Stimulated activated CD8-positive, alpha-beta memory T cell treated with anti-CD3 and anti-CD28 coated beads, Interleukin-15, amount 100 ng/mL, for 24 hours (primary cell): ENCODE measurements around the gene NHLRC1.

Experiments used
- DNase-seq: peaks from one replicate; pipeline ENCODE4 v3.0.0-alpha.2; 2020; ENCODE audit warnings: low read depth

NHLRC1 gene

DNA sequence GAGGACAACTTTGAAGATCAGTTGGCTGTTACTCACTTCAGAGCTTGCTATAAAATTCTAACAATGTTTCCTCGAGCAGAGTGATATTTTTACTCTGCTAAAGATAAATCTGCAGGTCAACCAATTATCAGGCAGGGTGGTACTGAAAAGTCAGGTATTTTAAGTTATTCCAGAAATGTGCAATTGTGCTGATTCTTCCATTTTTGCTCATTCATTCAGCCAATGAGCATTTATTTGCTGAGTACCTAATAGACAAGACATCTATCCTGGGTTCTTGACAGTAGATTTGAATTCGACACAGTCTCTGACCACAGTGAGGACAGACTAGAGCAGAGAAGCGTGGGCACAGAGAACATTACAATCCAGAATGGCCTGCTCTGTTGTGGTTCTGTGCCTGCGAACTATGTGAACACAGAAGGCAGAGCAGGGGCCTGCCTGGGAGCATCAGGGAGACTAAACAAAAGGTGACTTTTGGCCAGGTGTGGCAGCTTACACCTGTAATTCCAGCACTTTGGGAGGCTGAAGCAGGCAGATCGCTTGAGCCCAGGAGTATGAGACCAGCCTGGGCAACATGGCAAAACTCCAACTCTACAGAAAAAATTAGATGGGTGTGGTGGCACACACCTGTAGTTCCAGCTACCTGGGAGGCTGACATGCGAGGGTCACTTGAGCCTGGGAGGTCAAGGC lies 17.6 kb upstream of the NHLRC1 start:
- DNase-seq: no peak

DNA sequence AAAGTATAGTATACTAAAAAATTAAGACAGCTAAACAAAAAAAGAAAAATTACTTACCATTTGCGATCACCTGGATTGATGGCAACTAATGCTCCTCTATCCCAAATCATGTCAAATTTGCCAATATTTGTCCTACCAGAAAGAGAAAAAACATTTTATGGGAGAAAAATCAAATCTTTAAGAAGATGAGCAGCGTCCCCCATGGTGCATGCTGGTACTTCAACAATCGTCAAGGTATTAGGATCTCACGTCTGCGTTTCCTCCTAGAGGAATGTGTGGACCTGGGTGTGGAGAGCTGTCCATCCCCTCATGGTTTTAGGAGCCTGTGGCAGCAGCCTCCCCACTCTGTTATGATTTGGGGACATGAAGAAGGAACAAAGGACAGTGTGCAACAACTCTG lies 16.4 kb upstream of the NHLRC1 start:
- DNase-seq: no peak

DNA sequence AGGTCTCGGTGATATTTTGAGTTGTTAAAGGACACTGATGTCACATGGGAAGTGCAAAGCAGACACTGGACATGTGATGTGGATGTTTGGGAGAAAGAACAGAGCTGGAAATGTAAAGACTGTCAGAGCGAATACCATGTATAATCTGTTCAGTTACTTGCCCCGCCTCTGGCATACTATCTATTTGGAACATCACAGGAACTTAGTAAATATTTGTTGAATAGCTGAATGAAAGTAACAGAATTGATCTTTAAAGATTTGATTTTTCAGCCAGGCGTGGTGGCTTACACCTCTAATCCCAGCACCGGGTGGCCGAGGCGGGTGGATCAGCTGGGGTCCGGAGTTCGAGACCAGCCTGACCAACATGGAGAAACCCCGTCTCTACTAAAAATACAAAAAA lies 13.8 kb upstream of the NHLRC1 start:
- no peak for DNase-seq

DNA sequence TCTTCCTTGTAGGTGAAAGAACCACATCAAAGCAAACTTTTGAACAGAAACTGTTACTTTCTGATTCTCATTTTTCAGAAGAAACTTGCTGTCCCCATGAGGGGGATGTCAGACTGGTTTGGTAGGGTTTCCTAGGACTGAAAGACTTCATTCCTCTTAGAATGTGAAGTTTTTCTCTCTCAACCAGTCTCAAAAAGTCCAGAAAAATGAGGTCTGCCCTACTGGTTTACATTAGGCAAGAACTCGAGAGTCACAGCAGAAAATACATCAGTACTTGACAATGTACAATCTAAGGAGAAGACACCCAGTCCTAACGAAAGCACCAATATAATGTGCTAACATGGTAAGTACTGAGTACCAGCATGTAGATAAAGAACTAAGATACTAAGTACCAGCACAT lies 12.7 kb upstream of the NHLRC1 start:
- DNase-seq: no peak

DNA sequence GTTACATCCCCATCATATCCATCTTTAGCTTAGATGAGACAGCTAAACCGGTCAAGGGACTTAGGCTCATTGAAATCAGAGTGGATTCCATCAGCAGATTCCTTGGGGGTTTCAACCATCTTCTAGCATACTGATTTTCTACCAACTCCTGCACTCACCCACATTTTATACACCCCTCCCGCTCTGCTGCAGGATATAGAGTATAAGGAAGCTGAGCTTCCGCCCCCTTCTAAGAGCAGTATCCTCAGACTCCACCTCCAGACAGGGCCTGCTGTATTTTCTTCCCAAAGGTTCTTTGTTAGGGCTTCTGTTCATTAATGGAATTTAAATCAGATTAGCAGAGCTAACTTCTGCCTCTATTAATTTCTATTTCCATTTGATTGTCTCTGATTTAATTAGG lies 9.9 kb upstream of the NHLRC1 start:
- no peak for DNase-seq

DNA sequence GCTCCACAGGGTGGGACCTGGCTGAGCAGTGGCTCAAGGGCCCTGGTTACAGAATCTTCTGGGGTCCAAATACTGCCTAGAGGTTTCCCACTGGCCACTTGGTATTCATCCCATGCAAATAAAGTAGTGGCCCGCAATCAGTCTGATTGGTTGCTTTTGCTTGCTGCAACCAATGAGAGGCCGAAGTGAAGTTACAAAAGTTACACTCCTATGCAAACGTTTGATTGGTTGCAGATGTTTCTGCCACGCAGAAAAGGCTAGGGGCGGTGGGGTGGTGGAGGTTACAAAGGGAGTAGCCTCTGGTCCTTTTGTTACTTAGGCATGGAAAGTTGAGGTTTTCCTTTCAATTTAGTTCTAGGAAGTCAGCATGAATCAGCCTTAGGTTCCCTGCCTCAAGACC lies 3.6 kb upstream of the NHLRC1 start:
- DNase-seq: no peak

DNA sequence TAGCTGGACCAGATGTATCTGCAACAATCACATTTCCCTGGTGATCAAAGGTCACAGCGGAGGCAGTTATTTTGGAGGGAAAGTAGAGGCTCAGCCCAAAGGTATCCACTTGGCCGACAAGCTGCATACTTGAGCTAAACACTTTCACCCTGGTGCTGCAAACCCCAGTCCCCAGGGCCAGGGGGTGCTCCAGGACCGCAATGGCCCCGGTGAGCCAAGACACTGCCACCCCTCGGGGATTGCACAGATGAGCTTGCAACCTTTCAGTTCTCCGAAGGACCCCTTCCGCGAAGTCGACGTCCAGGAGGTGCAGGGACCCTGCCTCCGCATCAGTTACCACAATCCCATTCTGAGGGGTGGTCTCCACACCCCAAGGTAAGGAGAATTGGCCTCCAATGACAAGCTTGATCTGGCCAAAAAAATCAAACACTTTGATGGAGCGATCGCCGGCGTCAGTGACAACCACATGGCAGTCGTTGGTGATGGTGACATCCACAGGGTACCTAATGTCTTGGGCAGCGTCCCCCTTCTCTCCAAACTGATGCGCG lies 823 bp downstream of the NHLRC1 start:
- no peak for DNase-seq

DNA sequence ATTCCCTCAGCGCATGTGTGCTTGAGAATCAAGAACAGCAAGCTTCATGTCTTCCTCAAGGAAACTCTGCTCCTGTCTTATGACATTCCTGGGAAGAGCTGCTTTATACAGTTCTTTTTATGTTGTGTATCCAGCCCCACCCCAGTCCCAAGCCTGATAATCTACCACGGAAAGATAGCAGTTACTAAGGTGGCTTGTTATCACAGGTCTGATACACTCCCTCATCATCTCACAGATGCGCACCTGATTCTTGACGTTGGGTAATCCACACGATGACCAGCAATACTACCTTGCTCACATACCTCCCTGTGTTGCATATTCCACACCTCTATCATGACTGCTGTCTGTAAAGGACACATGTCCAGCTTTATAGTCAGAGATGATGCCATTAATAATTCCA lies 3.2 kb downstream of the NHLRC1 start:
- no peak for DNase-seq

DNA sequence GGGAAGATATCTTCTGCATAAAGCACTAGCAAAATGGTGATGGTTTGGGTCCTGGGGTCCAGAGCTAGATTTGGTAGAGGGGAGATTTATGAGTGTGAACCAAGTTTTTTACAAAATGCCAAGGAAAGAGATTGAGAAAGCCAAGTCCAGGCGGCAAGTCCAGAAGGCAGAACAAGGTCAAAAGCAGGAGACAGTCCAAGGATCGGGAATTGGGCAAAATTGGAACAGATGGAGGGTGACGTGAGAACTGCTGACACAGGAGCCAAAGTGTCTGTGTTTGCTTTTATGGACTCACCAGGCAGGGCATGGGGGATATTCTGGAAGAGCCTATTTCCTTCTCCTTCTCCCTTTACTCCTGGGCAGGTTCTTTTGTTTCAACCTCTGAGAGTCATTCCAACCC lies 4.1 kb downstream of the NHLRC1 start:
- no peak for DNase-seq

DNA sequence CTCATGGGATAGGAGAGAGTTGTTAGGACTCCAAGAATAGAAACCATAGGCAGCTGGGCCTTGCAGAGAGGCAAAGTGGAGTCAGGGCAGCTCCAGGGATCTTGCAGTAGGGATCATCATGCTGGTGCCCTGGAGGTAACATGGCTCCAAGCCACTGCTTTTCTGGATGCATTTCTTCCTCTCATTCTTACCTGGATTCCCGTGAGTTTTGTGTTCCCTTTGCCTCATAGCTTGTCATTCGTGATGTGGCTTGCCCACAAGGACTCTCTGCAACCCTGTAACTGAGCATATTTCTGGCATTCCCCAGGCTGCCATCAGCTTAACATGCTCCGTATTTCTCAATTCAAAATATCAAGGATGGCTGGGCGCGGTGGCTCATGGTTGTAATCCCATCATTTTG lies 5.3 kb downstream of the NHLRC1 start:
- DNase-seq: no peak

DNA sequence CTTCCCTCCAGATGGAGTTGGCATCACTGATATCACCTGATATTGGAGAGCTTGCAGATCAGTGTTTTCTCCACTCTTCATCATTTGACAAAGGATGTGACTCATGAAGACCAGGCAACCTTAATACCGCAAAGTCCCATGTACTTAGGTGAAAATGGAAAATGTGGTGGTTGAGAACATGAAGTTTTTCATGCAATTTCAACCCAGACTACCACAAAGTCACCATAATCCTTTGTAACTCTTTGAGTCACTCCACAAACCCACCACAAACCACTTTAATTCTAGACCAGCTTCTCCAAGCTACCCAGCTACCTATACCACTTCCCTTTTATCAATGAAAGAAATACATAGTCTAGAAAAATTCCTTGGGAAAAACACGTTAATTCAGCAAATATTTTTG lies 7.1 kb downstream of the NHLRC1 start:
- DNase-seq: no peak

DNA sequence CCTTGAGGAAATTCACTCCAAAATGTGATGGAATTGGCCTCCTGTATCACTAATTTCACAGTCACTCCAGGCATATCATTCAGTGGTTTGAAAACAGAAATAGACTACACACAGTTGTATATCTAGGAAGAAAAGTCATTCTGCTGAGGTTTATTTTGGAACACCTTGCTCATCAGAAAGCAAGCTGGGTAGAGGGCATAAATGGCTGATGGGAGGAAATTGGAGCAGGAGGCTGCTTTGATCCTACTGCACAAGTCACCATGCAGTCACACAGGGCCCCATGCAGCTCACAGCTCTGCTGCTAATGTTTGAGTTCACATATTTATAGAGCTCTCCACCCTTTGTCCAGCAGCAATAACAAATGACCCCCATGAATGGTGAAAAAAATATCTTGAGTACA lies 12.3 kb downstream of the NHLRC1 start:
- DNase-seq: no peak

DNA sequence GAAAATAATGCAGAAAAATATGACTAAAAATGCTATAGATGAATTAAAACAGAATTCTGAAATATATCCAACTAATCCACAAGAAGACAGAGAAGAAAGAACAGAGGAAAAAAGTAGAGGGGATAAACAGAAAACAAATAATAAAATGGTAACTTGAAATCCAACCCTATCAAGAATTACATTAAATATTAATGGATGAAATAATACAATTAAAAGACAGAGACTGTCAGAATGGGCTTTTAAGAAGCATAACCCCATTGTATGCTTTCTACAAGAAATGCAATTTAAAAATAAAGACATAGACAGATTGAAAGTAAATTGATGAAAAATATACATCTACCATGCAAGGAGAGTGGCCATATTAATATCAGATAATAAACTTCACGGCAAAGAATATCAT lies 15.4 kb downstream of the NHLRC1 start:
- DNase-seq: no peak

DNA sequence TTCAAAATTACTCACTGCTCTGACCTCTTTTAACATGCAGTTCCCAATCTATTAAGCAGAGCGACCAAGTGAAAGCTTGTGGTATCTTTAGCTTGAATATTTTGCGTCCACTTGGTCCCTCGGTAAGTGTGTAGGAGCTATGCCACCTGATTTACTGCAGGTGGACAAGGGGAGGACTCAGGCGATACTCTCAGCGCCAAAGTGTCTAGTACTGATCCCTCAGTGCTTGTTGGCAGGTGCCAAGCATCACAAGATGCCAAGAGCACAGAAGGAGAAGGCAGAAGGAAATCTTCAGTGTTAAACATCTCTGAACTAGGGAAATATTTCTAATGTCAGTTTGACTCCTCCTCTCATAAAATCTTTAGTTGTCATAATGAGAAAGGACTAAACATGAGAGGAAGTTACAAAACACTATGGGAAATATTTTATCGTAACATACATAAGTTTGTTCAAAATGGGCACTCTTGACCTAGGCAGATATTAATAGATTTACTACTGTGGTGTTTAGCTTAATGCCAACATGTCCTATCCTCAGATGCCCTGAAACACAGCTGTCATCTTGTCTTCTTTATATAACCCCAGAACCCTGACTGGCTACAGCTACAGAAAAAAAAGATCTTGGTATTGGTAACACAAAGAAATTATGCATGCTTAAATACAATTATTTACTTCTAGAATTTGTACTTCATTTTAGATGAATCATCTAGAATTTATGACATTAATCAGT lies 19.5 kb downstream of the NHLRC1 start:
- no peak for DNase-seq

DNA sequence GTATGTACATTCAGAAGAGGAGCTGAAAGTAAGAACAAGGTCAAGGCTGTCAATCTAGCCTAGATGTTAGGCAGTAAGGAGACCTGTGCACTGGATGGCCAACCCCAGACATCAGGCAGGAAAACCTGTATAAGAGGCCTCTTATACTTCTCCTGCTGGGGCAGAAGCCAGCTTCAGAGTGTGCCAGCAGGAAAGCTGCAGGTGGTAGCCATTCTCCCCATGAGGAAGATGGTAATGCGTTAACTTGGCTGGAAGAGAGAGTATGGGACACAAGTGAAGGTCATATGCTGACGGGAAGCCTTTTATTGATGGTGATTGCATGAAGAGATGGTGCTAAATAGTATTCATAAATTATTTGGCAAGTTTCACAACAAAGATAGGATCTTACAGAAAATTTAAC lies 20.6 kb downstream of the NHLRC1 start:
- no peak for DNase-seq

DNA sequence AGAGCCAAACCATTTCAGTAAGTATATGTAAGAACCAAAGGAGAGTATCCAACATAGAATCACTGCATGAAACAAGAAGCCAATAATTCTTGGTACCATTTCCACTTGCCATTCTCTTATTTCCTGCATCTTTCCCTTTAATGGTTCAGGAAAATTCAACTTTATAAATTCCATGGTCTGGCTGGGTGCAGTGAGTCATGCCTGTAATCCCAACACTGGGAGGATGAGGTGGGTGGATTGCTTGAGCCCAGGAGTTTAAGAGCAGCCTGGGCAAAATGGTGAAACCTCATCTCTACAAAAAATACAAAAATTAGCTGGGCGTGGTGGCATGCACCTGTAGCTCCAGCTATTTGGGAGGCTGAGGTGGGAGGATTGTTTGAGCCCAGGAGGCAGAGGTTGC lies 21.2 kb downstream of the NHLRC1 start:
- DNase-seq: no peak

DNA sequence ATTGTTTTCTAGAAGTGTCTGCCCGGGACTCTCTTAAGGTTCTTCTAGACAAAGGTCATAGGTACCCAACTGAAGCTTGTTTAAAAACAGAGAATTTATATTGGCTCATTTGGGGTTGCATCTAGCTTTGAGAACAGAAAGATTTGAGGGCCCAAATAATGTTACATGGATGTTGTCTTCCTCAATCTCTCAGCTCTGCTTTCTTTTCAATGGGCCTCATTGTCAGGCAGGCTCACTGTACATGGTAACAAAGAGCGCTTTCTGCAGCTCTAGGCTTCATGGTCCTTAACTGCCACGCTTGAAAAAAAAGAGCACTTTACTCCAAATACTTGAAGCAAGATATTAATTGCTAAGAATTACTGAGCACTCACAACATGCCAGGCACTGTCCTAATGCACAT lies 22.2 kb downstream of the NHLRC1 start:
- DNase-seq: no peak

DNA sequence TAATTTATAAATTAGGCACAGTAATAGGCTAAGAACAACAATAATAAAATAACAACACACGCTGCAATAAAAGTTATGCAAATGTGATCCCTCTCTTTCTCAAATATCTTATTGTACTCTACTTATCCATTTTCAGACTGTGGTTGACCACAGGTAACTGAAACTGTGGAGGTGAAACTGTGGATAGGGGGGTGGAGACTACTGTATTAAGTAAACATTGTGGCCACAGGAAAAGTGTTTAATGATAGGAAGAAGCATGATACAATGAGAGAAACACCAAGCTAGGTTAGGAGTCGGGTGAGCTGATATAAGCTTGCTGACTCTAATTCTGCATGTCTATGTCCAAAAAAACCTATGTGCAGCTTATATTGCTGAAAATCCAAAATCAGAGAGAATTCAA lies 23.0 kb downstream of the NHLRC1 start:
- no peak for DNase-seq

DNA sequence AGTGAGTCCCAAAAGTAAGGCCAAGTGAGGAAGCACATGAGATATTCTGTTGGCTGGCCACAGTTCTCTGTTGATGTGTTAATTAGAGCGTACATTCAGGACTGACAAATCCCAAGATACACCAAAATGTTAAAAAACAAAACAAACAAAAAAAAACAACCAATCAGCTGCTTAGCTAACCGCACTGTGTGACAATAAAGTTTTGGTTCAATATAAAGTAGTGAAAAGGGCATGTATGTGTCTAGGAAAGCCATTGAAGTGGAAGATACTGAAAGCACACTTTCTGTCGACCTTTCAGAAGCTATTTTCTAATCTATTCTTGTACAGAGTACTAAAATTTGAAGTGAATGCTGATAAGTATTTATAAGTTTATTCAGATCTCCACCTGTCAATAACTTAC lies 26.1 kb downstream of the NHLRC1 start:
- no peak for DNase-seq

DNA sequence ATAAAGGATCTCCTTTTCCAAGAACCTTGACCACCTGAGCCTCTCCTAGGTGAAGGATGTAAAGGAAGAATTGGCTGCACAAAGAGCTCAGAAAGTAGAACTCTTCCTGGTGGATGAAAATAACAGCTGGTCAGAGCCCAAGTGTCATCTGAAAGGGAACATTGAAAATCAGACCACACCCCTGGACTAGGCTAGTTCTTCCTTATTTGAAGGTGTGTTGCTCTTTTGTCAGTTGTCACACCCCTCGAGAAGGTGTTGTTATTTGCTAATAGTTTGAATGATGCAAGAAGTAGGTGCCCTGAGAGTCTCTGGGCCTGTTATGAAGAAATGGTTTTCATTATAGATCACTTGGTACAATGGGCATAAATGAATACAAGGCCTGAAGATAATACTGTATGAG lies 31.1 kb downstream of the NHLRC1 start:
- no peak for DNase-seq

DNA sequence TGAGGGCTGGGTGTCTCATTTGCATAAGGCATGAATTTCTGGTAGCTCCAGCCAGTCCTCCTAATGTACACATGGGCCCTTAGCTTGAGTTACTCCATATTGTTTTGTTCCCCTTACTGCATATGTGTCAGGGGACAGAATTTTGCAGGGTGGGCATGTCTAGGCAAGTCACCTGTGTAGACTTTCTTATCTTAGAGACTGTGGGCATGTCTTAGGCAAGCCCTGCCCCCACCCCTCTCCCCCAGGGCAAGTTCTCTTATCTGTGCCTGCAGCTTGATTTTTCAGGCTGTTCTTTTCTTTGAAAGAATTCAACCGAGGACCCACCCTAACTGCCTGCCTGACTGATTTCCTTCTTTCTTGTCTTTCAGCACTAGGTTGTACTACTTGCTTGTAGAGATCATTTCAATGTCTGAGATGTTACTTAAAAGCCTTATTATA lies 32.1 kb downstream of the NHLRC1 start:
- DNase-seq: no peak

DNA sequence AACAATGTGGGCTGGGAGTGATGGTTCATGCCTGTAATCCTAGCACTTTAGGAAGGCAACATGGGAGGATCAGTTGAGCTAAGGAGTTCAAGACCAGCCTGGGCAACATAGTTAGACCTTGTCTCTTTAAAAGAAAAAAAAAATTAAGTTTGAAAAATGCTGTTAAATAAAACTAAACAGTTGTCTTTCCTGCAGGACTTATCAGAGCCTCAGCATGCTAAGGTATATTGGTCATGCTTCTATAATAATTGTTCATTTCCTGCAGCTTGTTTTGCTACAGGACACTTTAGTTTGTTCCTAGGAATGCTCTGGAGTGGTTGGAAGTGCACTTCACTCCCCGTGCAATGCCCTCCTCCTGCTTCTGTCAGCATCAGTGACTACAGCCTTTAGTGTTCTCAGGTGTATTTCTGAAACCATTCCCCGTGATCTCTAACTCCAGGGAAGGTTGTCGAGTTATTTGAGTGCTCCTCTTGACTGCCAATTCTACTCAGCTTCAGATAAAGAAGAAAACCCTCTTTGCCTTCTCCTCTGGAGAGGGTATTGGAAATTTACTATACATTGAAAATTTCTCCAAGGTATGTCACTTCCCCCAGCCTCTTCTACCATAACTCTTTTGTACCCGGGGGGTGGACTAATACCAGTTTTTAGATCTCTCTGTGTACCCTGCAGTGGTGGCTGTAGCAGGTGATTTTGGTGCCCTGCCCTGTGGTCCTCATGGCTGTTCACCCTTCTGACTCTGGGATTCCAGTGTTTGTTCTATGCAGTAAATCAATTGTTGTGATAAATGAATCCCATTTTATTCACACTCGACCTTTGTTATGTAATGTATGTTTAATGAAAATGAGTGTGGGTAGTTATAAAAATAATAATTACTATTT lies 33.8 kb downstream of the NHLRC1 start:
- DNase-seq: no peak
